ENCODE measurements around the gene ZNF217. TPM values are rescaled to one million over a fixed set of nuclear protein-coding genes. Genes with fewer than 3 reads are reported as not detected.
"Not testable (repeated sequence)": the region's sequence is repeated elsewhere in the genome, so short reads cannot be mapped to it uniquely, and the experiment has no call there.

ZNF217 gene
- total RNA-seq, 2 experiments from 2014 or later = 83.5 to 87.4 TPM

DNA sequence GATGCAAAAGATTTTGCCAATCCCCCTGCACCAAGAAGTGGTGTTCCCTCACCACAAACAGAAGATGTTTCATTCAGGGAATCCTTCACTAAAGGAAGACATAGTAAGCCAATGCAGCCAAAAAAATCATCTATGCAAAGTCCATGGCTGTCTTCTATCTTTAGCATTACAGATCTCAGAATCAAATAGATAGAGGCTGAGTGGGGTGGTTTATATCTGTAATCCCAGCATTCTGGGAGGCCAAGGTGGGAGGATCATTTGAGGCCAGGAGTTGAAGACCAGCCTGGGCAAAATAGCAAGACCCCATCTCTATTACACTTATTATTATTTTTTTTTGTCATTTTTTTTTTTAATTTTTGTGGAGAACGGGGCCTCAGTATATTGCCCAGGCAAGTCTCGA, 32.9 kb upstream of the ZNF217 start:
- no peak overlapping the region for H3K4me3 Mint-ChIP-seq
- Histone ChIP-seq H3K27me3 (ENCODE audit: control insufficient read depth in 1 of 2, insufficient read depth in 2 of 2, low read length in 2 of 2) (no peaks in the 10 kb centered on the region), H3K36me3 (ENCODE audit: insufficient read depth, low read length) (no peaks in the 10 kb centered on the region), H3K4me1 (ENCODE audit: insufficient read depth, low read length) (peaks cover 23% of the 10 kb centered on the region), H3K27ac (ENCODE audit: low read depth in 1 of 2, low read length in 2 of 2) (no peak overlapping the region), H3K4me3 (ENCODE audit: low read length) (no peak overlapping the region), H3K9me3 (ENCODE audit: control insufficient read depth in 1 of 2, insufficient read depth in 1 of 2, low read length in 2 of 2) (no peaks in the 10 kb centered on the region)
- H3K9me3 Mint-ChIP-seq = no peaks in the 10 kb centered on the region
- peaks cover 30% of the 10 kb centered on the region for H3K4me1 Mint-ChIP-seq (ENCODE audit: low read depth)
- DNase-seq = no peak
- ChIA-PET POLR2A (interaction anchor here (1.2 to 7.4 kb wide), 2 partner anchors 9 to 17 kb away, joined by 3 to 88 read pairs; no protein-coding TSS in a partner anchor), CTCF (no interaction called here)
- no peak overlapping the region for H3K27ac Mint-ChIP-seq
- intact Hi-C loops (cut with DNase I, micrococcal nuclease) = no loop called here
- TF ChIP-seq, protein P1, sequence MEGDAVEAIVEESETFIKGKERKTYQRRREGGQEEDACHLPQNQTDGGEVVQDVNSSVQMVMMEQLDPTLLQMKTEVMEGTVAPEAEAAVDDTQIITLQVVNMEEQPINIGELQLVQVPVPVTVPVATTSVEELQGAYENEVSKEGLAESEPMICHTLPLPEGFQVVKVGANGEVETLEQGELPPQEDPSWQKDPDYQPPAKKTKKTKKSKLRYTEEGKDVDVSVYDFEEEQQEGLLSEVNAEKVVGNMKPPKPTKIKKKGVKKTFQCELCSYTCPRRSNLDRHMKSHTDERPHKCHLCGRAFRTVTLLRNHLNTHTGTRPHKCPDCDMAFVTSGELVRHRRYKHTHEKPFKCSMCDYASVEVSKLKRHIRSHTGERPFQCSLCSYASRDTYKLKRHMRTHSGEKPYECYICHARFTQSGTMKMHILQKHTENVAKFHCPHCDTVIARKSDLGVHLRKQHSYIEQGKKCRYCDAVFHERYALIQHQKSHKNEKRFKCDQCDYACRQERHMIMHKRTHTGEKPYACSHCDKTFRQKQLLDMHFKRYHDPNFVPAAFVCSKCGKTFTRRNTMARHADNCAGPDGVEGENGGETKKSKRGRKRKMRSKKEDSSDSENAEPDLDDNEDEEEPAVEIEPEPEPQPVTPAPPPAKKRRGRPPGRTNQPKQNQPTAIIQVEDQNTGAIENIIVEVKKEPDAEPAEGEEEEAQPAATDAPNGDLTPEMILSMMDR (IDR thresholded peaks at IDR 0.05) = no peak
- H3K27me3 Mint-ChIP-seq = no peaks in the 10 kb centered on the region
- no peak for ATAC-seq (ENCODE audit: poor library complexity)
- H3K36me3 Mint-ChIP-seq (ENCODE audit: low read depth) = no peaks in the 10 kb centered on the region

DNA sequence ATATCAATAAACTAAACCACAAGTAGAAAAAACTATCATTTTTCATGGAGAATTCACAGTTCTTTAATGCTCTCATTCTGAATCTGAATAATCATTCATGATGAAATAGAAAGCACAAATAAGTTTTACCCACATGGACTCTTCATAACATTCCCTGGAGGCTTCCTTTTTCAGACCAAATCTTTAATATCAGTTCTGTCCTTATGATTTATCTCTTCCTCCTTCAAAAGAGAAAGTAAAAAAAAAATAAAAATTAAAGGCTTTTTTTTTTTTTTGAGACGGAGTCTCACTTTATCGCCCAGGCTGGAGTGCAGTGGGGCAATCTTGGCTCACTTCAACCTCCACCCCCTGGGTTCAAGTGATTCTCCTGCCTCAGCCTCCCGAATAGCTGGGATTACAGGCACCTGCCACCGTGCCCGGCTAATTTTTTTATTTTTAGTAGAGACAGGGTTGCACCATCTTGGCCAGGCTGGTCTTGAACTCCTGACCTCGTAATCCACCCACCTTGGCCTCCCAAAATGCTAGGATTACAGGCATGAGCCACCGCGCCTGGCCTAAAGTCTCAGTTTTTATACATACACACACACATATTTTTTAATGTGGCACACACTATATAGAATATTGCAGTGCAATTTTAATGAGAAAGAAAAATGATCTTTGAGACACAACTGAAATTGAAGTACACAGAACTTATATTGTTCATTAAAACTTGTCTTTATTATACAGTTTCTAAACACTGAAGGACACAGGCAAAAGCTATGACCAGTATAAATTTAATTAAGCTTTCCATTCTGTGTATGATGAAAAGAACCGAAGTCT, 31.9 kb upstream of the ZNF217 start:
- POLR2A ChIA-PET = interaction anchor here (0.6 to 7.4 kb wide), 4 partner anchors 10 to 282 kb away, joined by 3 to 88 read pairs (median 22); no protein-coding TSS in a partner anchor
- ATAC-seq (ENCODE audit: poor library complexity) = no peak
- H3K27ac Mint-ChIP-seq = no peak overlapping the region

DNA sequence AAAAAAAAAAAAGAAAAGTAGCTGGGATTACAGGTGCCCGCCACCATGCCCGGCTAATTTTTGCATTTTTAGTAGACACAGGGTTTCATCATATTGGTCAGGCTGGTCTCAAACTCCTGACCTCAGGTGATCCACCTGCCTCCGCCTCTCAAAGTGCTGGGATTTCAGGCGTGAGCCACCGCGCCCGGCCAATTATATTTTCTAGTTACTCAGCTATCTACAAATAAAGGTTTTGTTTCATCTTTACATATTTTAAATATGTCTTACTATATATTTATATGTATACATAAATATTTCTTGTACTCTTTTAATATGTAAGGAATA, 31.2 kb upstream of the ZNF217 start:
- not testable (repeated sequence) for H3K9me3 ChIP-seq (ENCODE audit: control insufficient read depth in 1 of 2, insufficient read depth in 1 of 2, low read length in 2 of 2); H3K4me3 Mint-ChIP-seq; H3K4me3 ChIP-seq (ENCODE audit: low read length); H3K27me3 Mint-ChIP-seq; H3K36me3 ChIP-seq (ENCODE audit: insufficient read depth, low read length); H3K27me3 ChIP-seq (ENCODE audit: control insufficient read depth in 1 of 2, insufficient read depth in 2 of 2, low read length in 2 of 2); ATAC-seq (ENCODE audit: poor library complexity); H3K36me3 Mint-ChIP-seq (ENCODE audit: low read depth); DNase-seq; H3K9me3 Mint-ChIP-seq; H3K27ac ChIP-seq (ENCODE audit: low read depth in 1 of 2, low read length in 2 of 2); H3K27ac Mint-ChIP-seq
- H3K4me1 Mint-ChIP-seq (ENCODE audit: low read depth) = peaks cover 37% of the 10 kb centered on the region
- peaks cover 34% of the 10 kb centered on the region for H3K4me1 ChIP-seq (ENCODE audit: insufficient read depth, low read length)
- intact Hi-C loops (cut with DNase I, micrococcal nuclease) = loop anchor here (5.0 kb wide), 3 partner anchors 32 to 48 kb away; no protein-coding TSS in a partner anchor
- ChIA-PET POLR2A (interaction anchor here (4.3 to 7.4 kb wide), 2 partner anchors 15 to 18 kb away, joined by 41 to 88 read pairs; no protein-coding TSS in a partner anchor), CTCF (interaction anchor here (0.6 kb wide), 1 partner anchor 31 kb away, joined by 3 read pairs; the partner anchor contains the start of gene ZNF217)

More for the DNA sequence above, 31.9 kb upstream of the ZNF217 start:
- Histone ChIP-seq H3K9me3 (ENCODE audit: control insufficient read depth in 1 of 2, insufficient read depth in 1 of 2, low read length in 2 of 2) (no peaks in the 10 kb centered on the region), H3K4me1 (ENCODE audit: insufficient read depth, low read length) (peaks cover 33% of the 10 kb centered on the region), H3K36me3 (ENCODE audit: insufficient read depth, low read length) (no peaks in the 10 kb centered on the region), H3K27me3 (ENCODE audit: control insufficient read depth in 1 of 2, insufficient read depth in 2 of 2, low read length in 2 of 2) (no peaks in the 10 kb centered on the region), H3K4me3 (ENCODE audit: low read length) (no peak overlapping the region), H3K27ac (ENCODE audit: low read depth in 1 of 2, low read length in 2 of 2) (no peak overlapping the region)
- intact Hi-C loops (cut with DNase I, micrococcal nuclease) = no loop called here
- H3K9me3 Mint-ChIP-seq = no peaks in the 10 kb centered on the region
- DNase-seq = no peak
- H3K27me3 Mint-ChIP-seq = no peaks in the 10 kb centered on the region
- H3K4me1 Mint-ChIP-seq (ENCODE audit: low read depth) = peaks cover 37% of the 10 kb centered on the region
- no peaks in the 10 kb centered on the region for H3K36me3 Mint-ChIP-seq (ENCODE audit: low read depth)
- TF ChIP-seq, protein P1 (IDR thresholded peaks at IDR 0.05) = no peak
- no peak overlapping the region for H3K4me3 Mint-ChIP-seq
- CTCF ChIA-PET = interaction anchor here (0.6 kb wide), 1 partner anchor 32 kb away, joined by 3 read pairs; the partner anchor contains the start of gene ZNF217
